ENCODE results near the gene PLD1.

The PLD1 gene

DNA sequence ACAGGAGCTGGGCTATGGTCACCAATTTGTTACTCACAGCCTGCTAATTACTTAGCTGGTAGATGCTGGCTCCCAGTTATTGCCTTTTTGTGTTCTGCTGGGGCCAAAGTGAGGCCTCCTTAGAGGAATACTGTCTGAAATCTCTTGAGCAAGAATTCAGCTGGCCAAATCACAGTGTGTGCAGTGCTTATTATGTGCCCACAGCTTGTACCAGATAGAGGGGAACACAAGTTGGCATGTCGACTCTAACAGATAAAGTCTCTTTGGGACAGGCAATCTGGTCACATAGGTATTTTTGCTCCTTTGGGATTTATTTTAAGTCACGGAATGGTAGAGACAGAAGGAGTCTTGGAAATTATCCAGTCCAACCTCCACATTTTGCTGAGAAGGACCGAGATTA is 26.6 kb upstream of the PLD1 start:
- DNase-seq (ENCODE audit: extremely low read depth, low read depth) = no peak
- no peak for TF ChIP-seq CTCF (IDR thresholded peaks at IDR 0.05; ENCODE audit: low read depth, low read length)

- TF ChIP-seq CTCF (IDR thresholded peaks at IDR 0.05; ENCODE audit: low read depth, low read length) = no peak
- DNase-seq (ENCODE audit: extremely low read depth, low read depth) = no peak
Measured at GRCh38 chr3:171835613-171836012, 25.3 kb upstream of the PLD1 start.

DNA sequence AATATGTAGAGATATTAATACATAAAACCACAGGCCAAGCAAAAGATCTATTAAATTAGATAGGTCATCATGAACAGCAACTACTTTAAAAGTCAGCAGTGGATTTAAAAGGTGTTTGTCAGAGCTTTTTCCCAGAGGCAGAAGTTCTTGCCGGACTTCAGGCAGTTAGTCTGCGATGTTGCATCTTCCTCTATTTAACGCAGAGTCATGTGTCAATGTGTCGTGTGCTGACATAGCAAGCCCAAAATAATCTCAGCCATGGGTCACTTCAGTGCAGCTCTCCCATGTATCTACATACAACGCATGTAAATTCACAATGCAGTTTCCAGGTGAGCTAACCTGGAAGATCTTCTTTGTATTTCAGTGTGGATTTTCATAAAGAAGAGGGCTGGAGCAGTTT is 24.8 kb upstream of the PLD1 start:
- no peak for DNase-seq (ENCODE audit: extremely low read depth, low read depth)

DNA sequence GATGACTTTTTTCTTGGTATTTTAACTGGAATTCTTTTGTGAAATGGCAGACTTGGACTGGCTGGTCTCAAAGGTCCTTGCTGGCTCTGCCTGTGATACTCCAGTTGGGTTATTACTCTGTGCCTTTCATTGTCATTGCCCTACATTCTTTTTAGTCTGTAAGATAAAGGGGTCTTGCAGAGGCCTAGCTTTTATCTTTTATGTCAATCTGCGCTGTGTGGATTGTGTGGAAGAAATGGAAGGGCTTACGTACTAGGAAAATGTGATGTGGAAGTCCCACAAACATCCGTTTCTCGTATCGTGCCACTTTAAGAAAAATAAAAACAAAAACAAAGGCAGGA is 24.1 kb upstream of the PLD1 start:
- TF ChIP-seq CTCF (IDR thresholded peaks at IDR 0.05; ENCODE audit: low read depth, low read length) = no peak
- DNase-seq (ENCODE audit: extremely low read depth, low read depth) = no peak

More for the DNA sequence above, 24.8 kb upstream of the PLD1 start:
- no peak for TF ChIP-seq CTCF (IDR thresholded peaks at IDR 0.05; ENCODE audit: low read depth, low read length)

GRCh38 chr3:171833789-171834460 is 23.6 kb upstream of the PLD1 start:
- DNase-seq (ENCODE audit: extremely low read depth, low read depth) = no peak
- TF ChIP-seq CTCF (IDR thresholded peaks at IDR 0.05; ENCODE audit: low read depth, low read length) = peak; percentile 44

GRCh38 chr3:171832989-171833388 is 22.7 kb upstream of the PLD1 start:
- DNase-seq (ENCODE audit: extremely low read depth, low read depth) = no peak
- no peak for TF ChIP-seq CTCF (IDR thresholded peaks at IDR 0.05; ENCODE audit: low read depth, low read length)

GRCh38 chr3:171831936-171832335 is 21.7 kb upstream of the PLD1 start:
- TF ChIP-seq CTCF (IDR thresholded peaks at IDR 0.05; ENCODE audit: low read depth, low read length) = no peak
- DNase-seq (ENCODE audit: extremely low read depth, low read depth) = no peak
